Astrocyte (in vitro differentiated cells and primary cell): ENCODE measurements around the gene GMDS.

Experiments
- CTCF ChIP-seq: IDR thresholded peaks from 2 replicates; pipeline ENCODE4 v1.5.1; 2011; ENCODE audit warnings: low read depth, mild to moderate bottlenecking, inconsistent platforms, low read length, moderate library complexity; ENCODE audit not compliant: insufficient read depth
- EZH2 ChIP-seq: IDR thresholded peaks from 2 replicates; pipeline ENCODE4 v1.6.1; 2012; ENCODE audit warnings: mild to moderate bottlenecking, low read length, inconsistent platforms; ENCODE audit not compliant: insufficient read depth

- TF ChIP-seq CTCF: no peak
- TF ChIP-seq EZH2: no peak
Measured at GRCh38 chr6:1904466-1904799, 341.0 kb downstream of the GMDS start.
